NK-92 (cell line): ENCODE data around the gene MRPS25.
"Not testable (repeated sequence)": the region's sequence is repeated elsewhere in the genome, so short reads cannot be mapped to it uniquely, and the experiment has no call there.

Experiments
- DNase-seq: peaks from one replicate; lab custom pipeline; 2025; ENCODE audit not compliant: unreplicated experiment; lab: John Stamatoyannopoulos, UW

MRPS25 gene

GRCh38 chr3:15044326-15044725, 20.8 kb downstream of the MRPS25 start:
- no peak for DNase-seq

- DNase-seq, result no peak
Measured at GRCh38 chr3:15043408-15044171, 21.5 kb downstream of the MRPS25 start.

- DNase-seq, result no peak
Measured at GRCh38 chr3:15042936-15043335, 22.2 kb downstream of the MRPS25 start.

GRCh38 chr3:15041950-15042349, 23.2 kb downstream of the MRPS25 start:
- DNase-seq, result no peak

- DNase-seq, result no peak
Measured at GRCh38 chr3:15040844-15041243, 24.3 kb downstream of the MRPS25 start.

GRCh38 chr3:15038306-15038705, 26.8 kb downstream of the MRPS25 start:
- DNase-seq, result no peak

- no peak for DNase-seq
Measured at GRCh38 chr3:15033103-15033502, 32.0 kb downstream of the MRPS25 start.

- DNase-seq, result no peak
Measured at GRCh38 chr3:15032650-15033049, 32.5 kb downstream of the MRPS25 start.

- no peak for DNase-seq
Measured at GRCh38 chr3:15029625-15030024, 35.5 kb downstream of the MRPS25 start.

GRCh38 chr3:15023719-15024118, 41.4 kb downstream of the MRPS25 start:
- DNase-seq, result no peak

GRCh38 chr3:15023249-15023648, 41.9 kb downstream of the MRPS25 start:
- no peak for DNase-seq

- DNase-seq, result no peak
Measured at GRCh38 chr3:15017191-15017590, 47.9 kb downstream of the MRPS25 start.

- no peak for DNase-seq
Measured at GRCh38 chr3:15015456-15015855, 49.7 kb downstream of the MRPS25 start.

- no peak for DNase-seq
Measured at GRCh38 chr3:15014606-15015328, 50.3 kb downstream of the MRPS25 start.

GRCh38 chr3:15011174-15011573, 53.9 kb downstream of the MRPS25 start:
- no peak for DNase-seq

GRCh38 chr3:15010664-15011063, 54.5 kb downstream of the MRPS25 start:
- no peak for DNase-seq

- DNase-seq, result no peak
Measured at GRCh38 chr3:15009167-15009566, 55.9 kb downstream of the MRPS25 start.

GRCh38 chr3:15007681-15008141, 57.4 kb downstream of the MRPS25 start:
- no peak for DNase-seq

GRCh38 chr3:14999182-14999581, 65.9 kb downstream of the MRPS25 start:
- DNase-seq, result not testable (repeated sequence)
